ENCODE data around the gene SOX2.

The SOX2 gene

DNA sequence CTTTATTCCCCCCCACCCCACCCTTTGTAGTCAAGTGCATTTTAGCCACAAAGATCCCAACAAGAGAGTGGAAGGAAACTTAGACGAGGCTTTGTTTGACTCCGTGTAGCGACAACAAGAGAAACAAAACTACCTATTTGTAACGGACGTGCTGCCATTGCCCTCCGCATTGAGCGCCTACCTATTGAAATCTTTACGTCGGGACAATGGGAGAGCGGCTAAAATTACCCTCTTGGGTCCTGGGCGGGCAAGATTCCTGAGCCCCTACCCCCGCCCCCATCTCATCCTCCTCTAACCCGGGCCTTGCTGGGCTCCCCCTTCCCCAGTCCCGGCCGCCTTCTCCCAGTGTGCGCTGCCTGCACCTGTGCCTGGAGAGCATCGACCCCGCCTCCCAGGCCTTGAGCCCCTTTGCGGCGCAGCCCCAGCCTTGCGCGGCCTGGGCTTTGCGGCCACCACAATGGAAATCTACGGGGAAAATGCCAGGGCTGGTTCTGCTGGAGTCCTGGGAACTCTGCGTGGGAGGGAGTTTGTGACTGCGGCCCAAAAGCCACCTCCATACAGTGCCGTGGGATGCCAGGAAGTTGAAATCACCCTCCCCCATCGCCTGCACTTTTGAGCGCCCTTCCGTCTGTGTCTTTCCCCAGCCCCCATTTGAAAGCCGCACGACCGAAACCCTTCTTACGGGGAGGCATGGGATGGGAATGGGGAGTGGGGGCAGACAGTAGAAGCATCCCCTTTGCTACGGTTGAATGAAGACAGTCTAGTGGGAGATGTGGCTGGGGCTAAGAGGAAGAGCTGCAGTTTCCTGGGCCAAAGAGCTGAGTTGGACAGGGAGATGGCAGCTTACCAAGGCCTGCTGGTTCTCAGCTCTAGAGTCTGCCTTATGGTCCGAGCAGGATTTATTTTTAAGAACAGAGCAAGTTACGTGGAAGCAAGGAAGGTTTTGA lies 1.1 kb upstream of the SOX2 start:
- CTCF ChIA-PET: interaction anchor here (0.5 to 1.0 kb wide), 3 partner anchors 94 to 907 kb away, joined by 3 to 4 read pairs (median 3); no protein-coding TSS in a partner anchor
- POLR2A ChIA-PET (ENCODE audit: low non-redundant PET): no interaction called here
- DNase-seq (ENCODE audit: low spot score): no peak
- no peak overlapping the region for H3K27ac ChIP-seq
- TF ChIP-seq, protein P1, sequence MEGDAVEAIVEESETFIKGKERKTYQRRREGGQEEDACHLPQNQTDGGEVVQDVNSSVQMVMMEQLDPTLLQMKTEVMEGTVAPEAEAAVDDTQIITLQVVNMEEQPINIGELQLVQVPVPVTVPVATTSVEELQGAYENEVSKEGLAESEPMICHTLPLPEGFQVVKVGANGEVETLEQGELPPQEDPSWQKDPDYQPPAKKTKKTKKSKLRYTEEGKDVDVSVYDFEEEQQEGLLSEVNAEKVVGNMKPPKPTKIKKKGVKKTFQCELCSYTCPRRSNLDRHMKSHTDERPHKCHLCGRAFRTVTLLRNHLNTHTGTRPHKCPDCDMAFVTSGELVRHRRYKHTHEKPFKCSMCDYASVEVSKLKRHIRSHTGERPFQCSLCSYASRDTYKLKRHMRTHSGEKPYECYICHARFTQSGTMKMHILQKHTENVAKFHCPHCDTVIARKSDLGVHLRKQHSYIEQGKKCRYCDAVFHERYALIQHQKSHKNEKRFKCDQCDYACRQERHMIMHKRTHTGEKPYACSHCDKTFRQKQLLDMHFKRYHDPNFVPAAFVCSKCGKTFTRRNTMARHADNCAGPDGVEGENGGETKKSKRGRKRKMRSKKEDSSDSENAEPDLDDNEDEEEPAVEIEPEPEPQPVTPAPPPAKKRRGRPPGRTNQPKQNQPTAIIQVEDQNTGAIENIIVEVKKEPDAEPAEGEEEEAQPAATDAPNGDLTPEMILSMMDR (conservative IDR thresholded peaks at IDR 0.05; ENCODE audit: low read depth): no peak

DNA sequence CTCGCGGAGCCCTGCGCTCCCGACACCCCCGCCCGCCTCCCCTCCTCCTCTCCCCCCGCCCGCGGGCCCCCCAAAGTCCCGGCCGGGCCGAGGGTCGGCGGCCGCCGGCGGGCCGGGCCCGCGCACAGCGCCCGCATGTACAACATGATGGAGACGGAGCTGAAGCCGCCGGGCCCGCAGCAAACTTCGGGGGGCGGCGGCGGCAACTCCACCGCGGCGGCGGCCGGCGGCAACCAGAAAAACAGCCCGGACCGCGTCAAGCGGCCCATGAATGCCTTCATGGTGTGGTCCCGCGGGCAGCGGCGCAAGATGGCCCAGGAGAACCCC lies 464 bp downstream of the SOX2 start:
- no peak for DNase-seq (ENCODE audit: low spot score)
- TF ChIP-seq, protein P1 (conservative IDR thresholded peaks at IDR 0.05; ENCODE audit: low read depth): no peak
- ChIA-PET CTCF (interaction anchor here (0.5 kb wide), 1 partner anchor 112 kb away, joined by 3 read pairs; no protein-coding TSS in a partner anchor), POLR2A (ENCODE audit: low non-redundant PET) (no interaction called here)
- H3K27ac ChIP-seq: peak overlapping the region; percentile 20; the same call in 1 of the 2 replicates

DNA sequence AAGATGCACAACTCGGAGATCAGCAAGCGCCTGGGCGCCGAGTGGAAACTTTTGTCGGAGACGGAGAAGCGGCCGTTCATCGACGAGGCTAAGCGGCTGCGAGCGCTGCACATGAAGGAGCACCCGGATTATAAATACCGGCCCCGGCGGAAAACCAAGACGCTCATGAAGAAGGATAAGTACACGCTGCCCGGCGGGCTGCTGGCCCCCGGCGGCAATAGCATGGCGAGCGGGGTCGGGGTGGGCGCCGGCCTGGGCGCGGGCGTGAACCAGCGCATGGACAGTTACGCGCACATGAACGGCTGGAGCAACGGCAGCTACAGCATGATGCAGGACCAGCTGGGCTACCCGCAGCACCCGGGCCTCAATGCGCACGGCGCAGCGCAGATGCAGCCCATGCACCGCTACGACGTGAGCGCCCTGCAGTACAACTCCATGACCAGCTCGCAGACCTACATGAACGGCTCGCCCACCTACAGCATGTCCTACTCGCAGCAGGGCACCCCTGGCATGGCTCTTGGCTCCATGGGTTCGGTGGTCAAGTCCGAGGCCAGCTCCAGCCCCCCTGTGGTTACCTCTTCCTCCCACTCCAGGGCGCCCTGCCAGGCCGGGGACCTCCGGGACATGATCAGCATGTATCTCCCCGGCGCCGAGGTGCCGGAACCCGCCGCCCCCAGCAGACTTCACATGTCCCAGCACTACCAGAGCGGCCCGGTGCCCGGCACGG lies 991 bp downstream of the SOX2 start:
- ChIA-PET POLR2A (ENCODE audit: low non-redundant PET) (no interaction called here), CTCF (interaction anchor here (0.5 to 1.0 kb wide), 3 partner anchors 11 to 111 kb away, joined by 3 to 6 read pairs (median 5); no protein-coding TSS in a partner anchor)
- DNase-seq (ENCODE audit: low spot score): peak; percentile 21
- TF ChIP-seq, protein P1 (conservative IDR thresholded peaks at IDR 0.05; ENCODE audit: low read depth): no peak
- H3K27ac ChIP-seq: peak overlapping the region; percentile 20; the same call in 1 of the 2 replicates

DNA sequence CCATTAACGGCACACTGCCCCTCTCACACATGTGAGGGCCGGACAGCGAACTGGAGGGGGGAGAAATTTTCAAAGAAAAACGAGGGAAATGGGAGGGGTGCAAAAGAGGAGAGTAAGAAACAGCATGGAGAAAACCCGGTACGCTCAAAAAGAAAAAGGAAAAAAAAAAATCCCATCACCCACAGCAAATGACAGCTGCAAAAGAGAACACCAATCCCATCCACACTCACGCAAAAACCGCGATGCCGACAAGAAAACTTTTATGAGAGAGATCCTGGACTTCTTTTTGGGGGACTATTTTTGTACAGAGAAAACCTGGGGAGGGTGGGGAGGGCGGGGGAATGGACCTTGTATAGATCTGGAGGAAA lies 1.5 kb downstream of the SOX2 start:
- no peak for DNase-seq (ENCODE audit: low spot score)
- ChIA-PET CTCF (interaction anchor here (0.5 to 1.0 kb wide), 4 partner anchors 11 to 759 kb away, joined by 3 to 6 read pairs (median 4); no protein-coding TSS in a partner anchor), POLR2A (ENCODE audit: low non-redundant PET) (no interaction called here)
- no peak overlapping the region for H3K27ac ChIP-seq
- TF ChIP-seq, protein P1 (conservative IDR thresholded peaks at IDR 0.05; ENCODE audit: low read depth): no peak

DNA sequence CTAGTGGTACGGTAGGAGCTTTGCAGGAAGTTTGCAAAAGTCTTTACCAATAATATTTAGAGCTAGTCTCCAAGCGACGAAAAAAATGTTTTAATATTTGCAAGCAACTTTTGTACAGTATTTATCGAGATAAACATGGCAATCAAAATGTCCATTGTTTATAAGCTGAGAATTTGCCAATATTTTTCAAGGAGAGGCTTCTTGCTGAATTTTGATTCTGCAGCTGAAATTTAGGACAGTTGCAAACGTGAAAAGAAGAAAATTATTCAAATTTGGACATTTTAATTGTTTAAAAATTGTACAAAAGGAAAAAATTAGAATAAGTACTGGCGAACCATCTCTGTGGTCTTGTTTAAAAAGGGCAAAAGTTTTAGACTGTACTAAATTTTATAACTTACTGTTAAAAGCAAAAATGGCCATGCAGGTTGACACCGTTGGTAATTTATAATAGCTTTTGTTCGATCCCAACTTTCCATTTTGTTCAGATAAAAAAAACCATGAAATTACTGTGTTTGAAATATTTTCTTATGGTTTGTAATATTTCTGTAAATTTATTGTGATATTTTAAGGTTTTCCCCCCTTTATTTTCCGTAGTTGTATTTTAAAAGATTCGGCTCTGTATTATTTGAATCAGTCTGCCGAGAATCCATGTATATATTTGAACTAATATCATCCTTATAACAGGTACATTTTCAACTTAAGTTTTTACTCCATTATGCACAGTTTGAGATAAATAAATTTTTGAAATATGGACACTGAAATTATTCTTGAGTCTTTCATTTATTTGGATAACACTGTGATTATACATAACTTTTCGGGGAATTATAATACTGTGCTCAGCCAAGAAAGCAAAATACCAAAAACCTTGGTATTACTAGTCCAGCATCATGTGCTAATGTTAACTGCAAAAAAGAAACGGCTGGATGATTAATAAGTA lies 2.2 kb downstream of the SOX2 start:
- ChIA-PET POLR2A (ENCODE audit: low non-redundant PET) (no interaction called here), CTCF (interaction anchor here (0.5 to 1.0 kb wide), 6 partner anchors 12 to 968 kb away, joined by 3 to 6 read pairs (median 3); no protein-coding TSS in a partner anchor)

More for the DNA sequence above, 2.2 kb downstream of the SOX2 start:
- TF ChIP-seq, protein P1 (conservative IDR thresholded peaks at IDR 0.05; ENCODE audit: low read depth): no peak
- no peak overlapping the region for H3K27ac ChIP-seq
- no peak for DNase-seq (ENCODE audit: low spot score)

All from RWPE1 (cell line).